Dedifferentiated amniotic fluid mesenchymal stem cell (primary cell): ENCODE data around the gene ERCC2.
"Not testable (repeated sequence)": the region's sequence is repeated elsewhere in the genome, so short reads cannot be mapped to it uniquely, and the experiment has no call there.

Experiments used
- DNase-seq: peaks from one replicate; pipeline ENCODE4 v3.0.0-alpha.2; 2016; ENCODE audit errors: extremely low spot score

The ERCC2 gene

GRCh38 chr19:45333609-45334303 is 36.6 kb downstream of the ERCC2 start:
- DNase-seq: no peak

GRCh38 chr19:45331411-45331810 is 39.0 kb downstream of the ERCC2 start:
- DNase-seq: no peak

GRCh38 chr19:45327404-45328143 is 42.8 kb downstream of the ERCC2 start:
- DNase-seq: no peak

- DNase-seq: no peak
These were observed 45.9 kb downstream of the ERCC2 start for GRCh38 chr19:45324349-45324907.

- DNase-seq: no peak
These were observed 46.7 kb downstream of the ERCC2 start for GRCh38 chr19:45323671-45324081.

GRCh38 chr19:45322744-45323281 is 47.6 kb downstream of the ERCC2 start, which contains the start of gene CKM:
Gene CKM (minus strand): TSS chr19:45322875. CDS start chr19:45319713, 3,162 bp downstream.
- no peak for DNase-seq

- DNase-seq: no peak
These were observed 48.1 kb downstream of the ERCC2 start for GRCh38 chr19:45322311-45322710.

GRCh38 chr19:45321848-45322247 is 48.5 kb downstream of the ERCC2 start:
- no peak for DNase-seq

GRCh38 chr19:45320997-45321775 is 49.2 kb downstream of the ERCC2 start:
- DNase-seq: no peak

GRCh38 chr19:45315304-45315703 is 55.1 kb downstream of the ERCC2 start:
- DNase-seq: no peak

- DNase-seq: no peak
These were observed 55.6 kb downstream of the ERCC2 start for GRCh38 chr19:45314708-45315245.

- DNase-seq: not testable (repeated sequence)
These were observed 58.1 kb downstream of the ERCC2 start for GRCh38 chr19:45312285-45312684.

GRCh38 chr19:45311621-45312020 is 58.8 kb downstream of the ERCC2 start:
- no peak for DNase-seq

- not testable (repeated sequence) for DNase-seq
These were observed 61.1 kb downstream of the ERCC2 start for GRCh38 chr19:45309322-45309721.

GRCh38 chr19:45307361-45307760 is 63.0 kb downstream of the ERCC2 start:
- no peak for DNase-seq

GRCh38 chr19:45306518-45307027 is 63.8 kb downstream of the ERCC2 start:
- DNase-seq: no peak

- no peak for DNase-seq
These were observed 64.3 kb downstream of the ERCC2 start for GRCh38 chr19:45306040-45306439.

- no peak for DNase-seq
These were observed 65.0 kb downstream of the ERCC2 start for GRCh38 chr19:45305421-45305820.

- DNase-seq: no peak
These were observed 65.4 kb downstream of the ERCC2 start for GRCh38 chr19:45305007-45305406.

- no peak for DNase-seq
These were observed 66.0 kb downstream of the ERCC2 start for GRCh38 chr19:45304141-45304926.
